ENCODE results near the gene SDK1.

DNA sequence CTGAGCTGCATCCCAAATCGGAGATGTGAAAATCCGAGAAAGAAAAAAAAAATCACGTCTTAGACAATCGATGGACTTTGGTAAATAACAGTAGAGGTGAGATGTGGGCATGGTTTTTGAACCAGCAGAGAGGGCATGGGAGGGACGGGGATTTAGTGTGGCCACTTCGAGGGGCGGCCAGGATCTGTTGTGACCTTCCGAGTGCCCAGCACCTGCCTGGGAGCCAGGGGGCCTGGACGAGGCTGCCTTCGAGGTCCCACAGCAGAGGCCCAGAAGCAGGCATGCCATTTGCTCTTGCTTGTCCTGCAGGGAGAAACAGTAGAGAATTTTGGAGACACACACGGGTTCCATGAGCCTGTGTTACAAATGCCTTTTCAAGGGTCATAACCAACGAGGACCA, 911.3 kb downstream of the SDK1 start:
- TF ChIP-seq, protein P1, sequence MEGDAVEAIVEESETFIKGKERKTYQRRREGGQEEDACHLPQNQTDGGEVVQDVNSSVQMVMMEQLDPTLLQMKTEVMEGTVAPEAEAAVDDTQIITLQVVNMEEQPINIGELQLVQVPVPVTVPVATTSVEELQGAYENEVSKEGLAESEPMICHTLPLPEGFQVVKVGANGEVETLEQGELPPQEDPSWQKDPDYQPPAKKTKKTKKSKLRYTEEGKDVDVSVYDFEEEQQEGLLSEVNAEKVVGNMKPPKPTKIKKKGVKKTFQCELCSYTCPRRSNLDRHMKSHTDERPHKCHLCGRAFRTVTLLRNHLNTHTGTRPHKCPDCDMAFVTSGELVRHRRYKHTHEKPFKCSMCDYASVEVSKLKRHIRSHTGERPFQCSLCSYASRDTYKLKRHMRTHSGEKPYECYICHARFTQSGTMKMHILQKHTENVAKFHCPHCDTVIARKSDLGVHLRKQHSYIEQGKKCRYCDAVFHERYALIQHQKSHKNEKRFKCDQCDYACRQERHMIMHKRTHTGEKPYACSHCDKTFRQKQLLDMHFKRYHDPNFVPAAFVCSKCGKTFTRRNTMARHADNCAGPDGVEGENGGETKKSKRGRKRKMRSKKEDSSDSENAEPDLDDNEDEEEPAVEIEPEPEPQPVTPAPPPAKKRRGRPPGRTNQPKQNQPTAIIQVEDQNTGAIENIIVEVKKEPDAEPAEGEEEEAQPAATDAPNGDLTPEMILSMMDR (conservative IDR thresholded peaks at IDR 0.05): no peak
- no peak for TF ChIP-seq ZFX (IDR thresholded peaks at IDR 0.05)
